ENCODE data around the gene ASIC3. TPM values are rescaled to one million over a fixed set of nuclear protein-coding genes. Genes with fewer than 3 reads are reported as not detected.

ASIC3 gene
- 0.20 and 0.37 TPM in 2 replicates for total RNA-seq

DNA sequence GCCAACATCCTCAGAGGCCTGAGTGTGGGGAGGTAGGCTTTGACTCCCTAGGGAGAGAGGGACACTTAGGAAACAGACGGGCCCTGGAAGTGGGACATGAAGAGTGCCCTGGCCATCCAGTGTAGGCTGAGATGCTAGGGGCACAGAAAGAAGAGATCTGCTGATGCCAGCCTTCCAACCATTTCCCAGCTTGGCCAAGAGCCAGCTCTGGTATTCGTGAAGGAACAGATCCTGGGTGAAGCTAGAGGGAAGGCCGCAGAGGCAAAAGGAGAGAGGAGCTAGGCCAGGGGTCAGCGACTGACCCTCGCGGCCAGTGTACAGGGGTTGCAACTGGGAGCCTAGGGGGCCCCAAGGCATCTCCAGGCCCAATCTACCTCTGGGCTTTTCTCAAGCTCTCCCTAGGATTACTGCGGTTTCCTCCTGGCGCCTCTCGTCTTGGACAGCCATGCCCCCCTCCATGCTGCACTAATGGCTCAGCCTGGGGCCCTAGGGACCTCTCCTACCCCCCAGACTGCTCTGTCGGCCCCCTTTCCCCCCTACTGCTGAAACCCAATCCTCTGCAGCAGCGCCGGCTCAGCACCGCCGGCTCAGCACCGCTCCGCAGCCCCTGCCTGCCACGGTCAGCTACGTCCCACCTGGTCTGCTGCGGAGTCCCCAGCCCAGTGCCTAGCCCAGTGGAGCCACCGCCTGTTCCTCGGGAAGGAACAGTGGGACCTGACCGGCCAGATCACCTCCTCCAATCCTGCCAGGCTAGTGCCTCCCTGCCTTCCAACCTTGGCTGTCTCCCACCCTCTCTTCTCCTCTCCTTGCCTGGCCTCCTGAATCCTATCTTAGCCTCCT is at the start of gene ASIC3:
Gene ASIC3, plus strand, starts transcription at position 556 of the 840 bp plus-strand sequence. CDS start 355 bp downstream, outside the sequence.

DNA sequence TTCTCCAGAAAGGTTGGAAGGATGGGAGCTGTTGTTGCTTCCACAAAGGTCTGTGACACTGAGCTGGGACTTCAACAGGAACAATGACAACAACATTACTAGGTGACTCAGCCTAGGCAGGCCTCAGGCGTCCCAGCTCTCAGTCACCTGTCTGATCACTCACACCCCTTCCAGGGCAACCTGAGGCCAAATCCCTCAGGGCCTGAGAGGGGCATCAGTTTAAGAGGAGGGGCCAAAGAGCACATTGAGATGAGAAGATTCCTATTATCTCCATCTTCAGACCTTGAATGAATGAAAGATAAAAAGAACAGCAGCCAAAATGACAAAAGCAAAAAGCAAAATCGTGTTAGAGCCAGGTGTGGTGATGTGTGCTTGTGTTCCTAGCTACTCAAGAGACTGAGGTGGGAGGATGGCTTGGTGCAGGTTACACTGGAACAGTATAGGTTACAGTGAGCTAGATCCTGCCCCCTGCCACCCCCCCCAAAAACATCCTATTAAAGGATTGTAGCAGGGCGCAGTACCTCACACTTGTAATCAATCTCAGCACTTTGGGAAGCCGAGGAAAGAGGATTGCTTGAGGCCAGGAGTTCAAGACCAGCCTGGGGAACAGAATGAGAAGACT is 23.8 kb upstream of the ASIC3 start, which contains the start of gene ATG9B:
Gene ATG9B, minus strand, starts transcription at position 60 of the 622 bp plus-strand sequence. CDS start 71 bp downstream, outside the sequence.

DNA sequence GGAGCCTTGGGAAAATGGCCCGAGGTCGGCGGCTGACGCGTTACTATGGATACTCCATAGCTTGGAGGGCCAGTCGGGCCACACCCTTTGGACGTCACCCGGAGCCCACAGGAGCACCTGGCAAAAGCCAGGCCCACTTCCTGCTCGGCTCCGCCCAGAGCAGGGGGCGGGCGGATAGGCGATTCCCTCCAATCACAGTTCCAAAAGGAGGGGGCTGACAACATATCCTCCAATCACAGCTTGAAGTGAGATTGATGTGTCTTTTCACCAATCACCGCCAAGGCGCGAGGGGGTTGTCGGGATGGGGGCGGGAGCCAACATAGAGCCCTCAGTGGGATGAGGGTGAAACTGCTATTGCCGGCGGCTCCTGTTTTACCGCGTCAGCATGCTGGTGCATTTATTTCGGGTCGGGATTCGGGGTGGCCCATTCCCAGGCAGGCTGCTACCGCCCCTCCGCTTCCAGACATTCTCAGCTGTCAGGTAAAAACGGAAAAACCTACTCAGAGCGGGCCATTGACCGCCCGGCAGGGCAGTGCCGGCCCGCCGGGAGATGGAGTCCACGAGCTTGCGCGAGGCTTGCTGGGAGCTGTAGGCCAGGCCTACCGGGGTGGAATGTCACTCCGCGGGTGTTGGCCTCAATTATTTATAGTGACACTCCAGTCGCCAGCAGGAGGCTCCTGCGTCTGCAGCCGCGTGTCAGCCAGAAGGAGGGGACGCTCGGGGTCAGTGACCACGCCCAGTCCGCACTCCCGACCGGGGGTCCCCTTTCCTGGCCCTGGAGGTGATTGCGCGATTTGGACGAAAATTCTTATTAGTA is 20.0 kb upstream of the ASIC3 start, which contains the start of gene ABCB8:
Gene ABCB8, plus strand, starts transcription at position 320 of the 817 bp plus-strand sequence. Its CDS starts 66 bp downstream, at position 386.

DNA sequence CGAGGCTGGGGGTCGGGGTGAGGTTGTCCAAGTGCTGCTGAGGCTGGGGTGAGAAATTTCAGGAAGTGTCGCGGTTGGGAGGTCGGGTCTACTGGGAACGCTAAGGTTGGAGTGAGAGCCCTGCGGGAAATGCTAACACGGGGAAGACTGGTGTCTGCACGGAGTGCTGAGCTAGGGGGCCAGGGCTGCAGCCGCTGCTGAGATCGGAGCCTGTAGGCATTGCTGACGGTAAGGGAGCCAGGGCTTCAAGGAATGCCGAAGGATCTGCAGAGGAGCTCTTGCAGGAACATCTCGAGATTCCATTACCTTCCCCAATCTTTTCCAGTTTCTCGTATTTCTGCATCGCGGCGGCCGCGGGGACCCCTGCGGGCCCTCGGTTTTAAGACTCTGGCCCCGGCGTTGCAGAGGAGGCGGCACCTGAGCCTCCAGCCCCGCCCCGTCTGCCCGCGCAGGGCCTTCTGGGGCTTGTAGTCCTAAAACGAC is 9.2 kb downstream of the ASIC3 start, which contains the start of gene CDK5:
Gene CDK5, minus strand, starts transcription at position 392 of the 483 bp plus-strand sequence. Its CDS starts 49 bp downstream, at position 343.

DNA sequence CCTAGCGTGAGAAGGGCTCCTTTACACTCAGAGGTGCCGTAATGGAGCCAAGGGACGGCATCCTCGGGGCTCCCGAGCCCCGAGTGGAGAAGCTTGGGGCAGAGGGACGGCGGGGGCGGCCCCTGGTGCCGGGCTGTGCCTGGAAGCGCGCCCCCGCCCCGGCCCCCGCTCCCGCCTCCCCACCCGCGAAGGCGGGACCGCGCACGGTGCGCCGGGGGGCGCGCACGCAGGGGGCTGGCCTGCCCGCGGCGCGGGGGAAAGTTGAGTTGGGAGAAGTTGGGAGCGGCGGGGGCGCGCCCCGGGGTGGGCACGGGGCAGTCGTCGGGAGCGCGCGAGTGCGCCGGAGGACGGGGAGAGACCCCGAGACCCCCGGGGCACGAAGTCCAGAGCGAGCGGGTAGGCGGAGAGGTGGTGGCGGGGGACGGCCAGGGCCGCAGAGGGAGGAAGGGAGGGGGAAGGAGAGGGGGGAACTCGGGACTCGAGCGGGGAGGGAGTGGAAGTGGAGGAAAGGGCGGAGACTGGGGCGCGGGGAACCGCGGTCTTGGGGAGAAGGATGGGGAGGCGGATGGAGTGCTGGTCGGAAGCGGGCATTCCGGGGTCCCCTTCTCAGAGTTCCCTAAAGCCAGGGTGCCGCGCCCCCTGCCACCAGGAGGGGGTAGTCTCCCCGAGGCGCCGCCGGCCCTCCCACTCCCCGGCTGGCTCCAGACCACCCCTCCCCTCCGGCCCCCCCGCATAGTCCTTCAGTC is 11.2 kb downstream of the ASIC3 start, which contains the start of gene SLC4A2:
Gene SLC4A2, plus strand, starts transcription at position 223 of the 746 bp plus-strand sequence. CDS start 2,399 bp downstream, outside the sequence.

DNA sequence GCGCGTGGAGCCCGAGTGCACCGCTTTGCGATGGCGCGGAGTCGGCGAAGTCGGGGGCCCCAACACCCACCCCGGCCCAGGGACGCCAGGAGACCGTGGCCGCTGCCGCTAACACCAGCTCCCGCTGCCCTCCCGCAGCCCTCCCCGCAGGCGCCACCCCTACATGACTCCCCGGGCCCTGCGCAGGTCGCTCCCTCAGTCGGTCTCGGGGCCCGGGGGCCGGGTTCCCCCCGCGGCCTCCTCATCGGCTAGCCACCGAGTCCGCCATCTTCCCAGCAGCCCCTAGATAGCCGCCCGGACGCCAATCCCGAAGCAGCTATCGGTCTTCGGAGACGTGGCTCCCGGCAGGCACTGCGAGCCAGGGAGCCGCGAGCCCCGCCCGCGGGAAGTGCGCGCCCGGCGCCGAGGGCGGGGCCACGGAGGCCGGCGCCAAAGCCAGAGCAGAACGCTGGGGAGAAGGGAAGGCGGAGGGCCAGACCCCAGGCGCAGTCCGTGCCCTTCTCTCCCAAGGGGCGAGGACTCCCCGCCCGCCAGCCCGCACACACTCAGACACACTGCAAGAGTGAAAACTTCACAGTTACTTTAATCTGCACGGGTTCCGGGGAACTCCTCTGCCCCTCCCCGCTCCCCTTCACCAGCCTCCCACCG is 32.3 kb downstream of the ASIC3 start, which contains the start of gene FASTK:
Gene FASTK, minus strand, starts transcription at position 288 of the 648 bp plus-strand sequence. Its CDS starts 43 bp downstream, at position 245.

DNA sequence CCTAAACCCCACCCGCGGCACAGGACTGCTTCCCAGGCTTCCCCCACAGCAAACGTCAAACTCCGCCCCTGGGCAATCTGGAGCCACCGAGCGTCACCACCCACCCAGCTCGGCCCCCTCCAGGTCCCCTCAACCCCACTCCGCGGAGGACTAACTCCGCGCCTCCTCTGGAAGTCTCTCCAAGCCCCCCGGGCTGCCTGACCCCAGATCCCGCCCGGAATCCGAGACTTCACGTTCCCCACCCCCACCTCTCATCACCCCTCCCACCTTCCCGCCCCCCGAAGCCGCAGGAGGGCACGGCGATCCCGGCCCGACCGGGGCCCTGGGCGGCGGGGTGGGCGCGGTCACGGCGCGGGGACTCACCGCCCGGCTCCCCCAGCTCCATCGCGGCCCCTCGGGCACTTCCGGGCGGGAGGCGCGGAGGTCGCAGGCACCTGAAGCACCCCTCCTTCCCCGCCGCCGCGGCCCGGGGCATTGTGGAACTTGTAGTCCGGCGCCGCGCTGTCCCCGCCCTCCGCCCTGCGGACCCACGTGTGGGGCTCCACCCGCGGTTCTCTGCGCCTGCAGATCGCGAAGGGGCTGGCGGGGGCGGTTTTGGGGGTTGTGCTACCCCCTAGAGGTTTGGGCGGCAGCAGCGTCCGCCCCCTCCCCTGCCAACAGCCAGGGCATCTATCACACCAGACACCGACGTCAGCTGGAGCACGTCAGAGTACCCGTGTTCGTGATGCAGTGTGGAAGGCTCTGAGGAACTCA is 34.9 kb downstream of the ASIC3 start, which contains the start of gene TMUB1:
Gene TMUB1, minus strand, starts transcription at position 423 of the 753 bp plus-strand sequence. CDS start 930 bp downstream, outside the sequence.

DNA sequence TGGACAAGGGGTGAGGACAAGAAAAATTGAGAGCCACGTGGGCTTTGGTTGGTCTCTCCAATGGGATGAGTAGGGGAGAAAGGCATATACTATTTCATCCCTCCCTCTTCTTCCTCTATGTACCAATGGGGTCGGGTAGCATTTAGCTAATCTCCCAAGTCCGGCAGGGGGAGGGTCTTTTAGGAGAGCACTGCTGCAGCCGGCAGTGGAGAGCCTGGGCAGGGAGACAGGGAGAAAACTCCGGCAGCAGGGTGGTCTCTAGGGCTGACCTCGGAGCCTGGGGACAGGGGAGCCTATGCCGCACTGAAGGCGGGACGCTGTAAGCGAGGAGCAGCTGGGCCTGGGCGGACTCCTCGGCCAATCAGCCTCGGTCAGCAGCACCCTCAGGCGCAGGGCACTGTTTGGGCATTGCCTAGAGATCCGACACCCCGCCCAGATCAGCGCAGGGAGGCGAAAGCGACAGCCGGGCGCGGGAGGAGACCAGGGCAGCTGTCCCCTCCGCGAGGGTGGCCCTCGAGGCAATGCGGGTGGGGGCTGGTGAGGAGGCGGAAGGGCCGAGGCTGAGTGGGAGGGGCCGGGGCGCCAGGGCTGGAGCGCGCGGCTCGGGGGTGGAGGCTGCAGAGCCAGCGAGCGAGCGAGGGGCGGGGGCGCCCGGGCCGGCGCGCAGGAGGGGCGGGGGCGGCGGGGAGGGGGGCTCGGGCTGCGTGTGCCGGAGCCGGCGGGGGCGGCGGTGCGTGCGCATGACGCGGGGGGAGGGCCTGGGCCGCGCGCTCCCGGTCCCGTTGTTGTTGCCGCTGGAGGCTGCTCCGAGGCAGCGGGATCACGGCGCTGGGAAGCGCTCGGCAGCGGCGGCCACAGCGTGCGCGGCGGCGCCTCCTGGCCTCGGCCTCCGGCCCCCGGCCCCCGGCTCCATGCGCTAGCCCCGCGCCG is 37.6 kb downstream of the ASIC3 start, which contains the start of gene AGAP3:
Gene AGAP3, plus strand, starts transcription at position 785 of the 930 bp plus-strand sequence. CDS start 267 bp downstream, outside the sequence.

Other genes starting within 250 kb of the ASIC3 start
- gene TMEM176B, start 248.2 kb upstream of the ASIC3 start, total RNA-seq, result 16.9 TPM in 1 of 2 replicates, not detected in the other
- 5.5 TPM in 1 of 2 replicates, not detected in the other for gene TMEM176A, start 247.8 kb upstream of the ASIC3 start, total RNA-seq
- not detected in 2 replicates for gene AOC1, start 196.0 kb upstream of the ASIC3 start, total RNA-seq
- not detected in 2 replicates for gene KCNH2, start 70.2 kb upstream of the ASIC3 start, total RNA-seq
- 3.3 and 3.9 TPM in 2 replicates for gene NOS3, start 57.5 kb upstream of the ASIC3 start, total RNA-seq
- gene ATG9B, start 24.0 kb upstream of the ASIC3 start, total RNA-seq, result 0.20 and 0.37 TPM in 2 replicates
- 33.8 and 48.9 TPM in 2 replicates for gene ABCB8, start 20.1 kb upstream of the ASIC3 start, total RNA-seq
- gene CDK5, start 9.4 kb downstream of the ASIC3 start, total RNA-seq, result 15.1 and 19.5 TPM in 2 replicates
- 43.7 and 55.9 TPM in 2 replicates for gene SLC4A2, start 11.1 kb downstream of the ASIC3 start, total RNA-seq
- gene FASTK, start 32.3 kb downstream of the ASIC3 start, total RNA-seq, result 57.7 and 68.2 TPM in 2 replicates
- gene TMUB1, start 35.0 kb downstream of the ASIC3 start, total RNA-seq, result 12.5 and 15.8 TPM in 2 replicates
- 52.2 and 60.0 TPM in 2 replicates for gene AGAP3, start 37.9 kb downstream of the ASIC3 start, total RNA-seq
- not detected in 2 replicates for gene GBX1, start 119.2 kb downstream of the ASIC3 start, total RNA-seq
- gene ASB10, start 138.7 kb downstream of the ASIC3 start, total RNA-seq, result not detected in 2 replicates
- not detected in 2 replicates for gene H2BK1, start 162.0 kb downstream of the ASIC3 start, total RNA-seq
- gene ABCF2, start 178.7 kb downstream of the ASIC3 start, total RNA-seq, result 73.9 and 75.7 TPM in 2 replicates
- 55.1 and 63.3 TPM in 2 replicates for gene CHPF2, start 184.0 kb downstream of the ASIC3 start, total RNA-seq
- gene SMARCD3, start 200.2 kb downstream of the ASIC3 start, total RNA-seq, result 17.6 and 17.8 TPM in 2 replicates

Measured in subcutaneous preadipocyte (primary cell).